SK-N-SH treated with all-trans-retinoic acid at 6 μM for 48 hours (cell line): ENCODE results near the gene TSNAX.

Experiments used
- ATAC-seq: fragments of 200-7000 bp; cut with Tn5 transposase; 3 replicates; pipeline ENCODE4 v1.9.1; 2020; ENCODE audit warnings: mild to moderate bottlenecking, moderate library complexity
- ARNTL ChIP-seq: fragments of 450-650 bp; formaldehyde crosslinking; IDR thresholded peaks from 2 replicates; pipeline ENCODE4 v1.5.0; 2020; ENCODE audit warnings: low read depth, mild to moderate bottlenecking, moderate library complexity, borderline replicate concordance
- BACH2 ChIP-seq: fragments of 250-450 bp; sonication (Bioruptor Pico); IDR thresholded peaks from 2 replicates; pipeline ENCODE4 v1.9.0; 2021; ENCODE audit warnings: mild to moderate bottlenecking, borderline replicate concordance
- CSRNP3 ChIP-seq: fragments of 250-450 bp; sonication (Bioruptor Pico); IDR thresholded peaks from 2 replicates; pipeline ENCODE4 v1.5.1; 2021; ENCODE audit warnings: mild to moderate bottlenecking, moderate library complexity
- ESRRG ChIP-seq: fragments of 250-450 bp; sonication (Bioruptor Pico); IDR thresholded peaks from 2 replicates; pipeline ENCODE4 v1.6.1; 2021; ENCODE audit warnings: mild to moderate bottlenecking
- GLIS3 ChIP-seq: fragments of 250-450 bp; sonication (Bioruptor Pico); IDR thresholded peaks from 2 replicates; pipeline ENCODE4 v1.5.0; 2020; ENCODE audit warnings: mild to moderate bottlenecking, moderate library complexity
- ISL1 ChIP-seq: fragments of 250-450 bp; sonication (Bioruptor Pico); IDR thresholded peaks from 2 replicates; pipeline ENCODE4 v2.1.2; 2022; ENCODE audit warnings: mild to moderate bottlenecking, moderate library complexity
- OSR1 ChIP-seq: fragments of 250-450 bp; sonication (Bioruptor Pico); IDR thresholded peaks from 2 replicates; pipeline ENCODE4 v1.8.0; 2022; ENCODE audit warnings: moderate library complexity, mild to moderate bottlenecking, inconsistent platforms
- PATZ1 ChIP-seq: fragments of 250-450 bp; sonication (Bioruptor Pico); IDR thresholded peaks from 2 replicates; pipeline ENCODE4 v1.8.0; 2020; ENCODE audit warnings: mild to moderate bottlenecking, moderate library complexity, borderline replicate concordance
- POU6F1 ChIP-seq: fragments of 250-450 bp; sonication (Bioruptor Pico); IDR thresholded peaks from 2 replicates; pipeline ENCODE4 v1.8.0; 2021; ENCODE audit warnings: low read depth, mild to moderate bottlenecking, moderate library complexity, borderline replicate concordance
- PPARA ChIP-seq: fragments of 250-450 bp; sonication (Bioruptor Pico); IDR thresholded peaks from 2 replicates; pipeline ENCODE4 v1.5.0; 2020; ENCODE audit warnings: mild to moderate bottlenecking, borderline replicate concordance
- RARB ChIP-seq: fragments of 250-450 bp; sonication (Bioruptor Pico); IDR thresholded peaks from 2 replicates; pipeline ENCODE4 v1.8.0; 2021; ENCODE audit warnings: mild to moderate bottlenecking, moderate library complexity
- SNAI2 ChIP-seq: fragments of 250-450 bp; sonication (Bioruptor Pico); IDR thresholded peaks from 2 replicates; pipeline ENCODE4 v1.5.0; 2020; ENCODE audit warnings: mild to moderate bottlenecking, moderate library complexity
- TCF4 ChIP-seq: fragments of 250-450 bp; sonication (Bioruptor Pico); IDR thresholded peaks from 2 replicates; pipeline ENCODE4 v1.8.0; 2021; ENCODE audit warnings: mild to moderate bottlenecking, moderate library complexity, borderline replicate concordance
- TOX ChIP-seq: fragments of 250-450 bp; sonication (Bioruptor Pico); IDR thresholded peaks from 2 replicates; pipeline ENCODE4 v1.8.0; 2021; ENCODE audit warnings: mild to moderate bottlenecking, moderate library complexity, borderline replicate concordance
- TSHZ2 ChIP-seq: fragments of 250-450 bp; sonication (Bioruptor Pico); IDR thresholded peaks from 2 replicates; pipeline ENCODE4 v1.5.0; 2020; ENCODE audit warnings: mild to moderate bottlenecking, moderate library complexity
- ZC3H10 ChIP-seq: fragments of 250-450 bp; sonication (Bioruptor Pico); IDR thresholded peaks from 2 replicates; pipeline ENCODE4 v1.5.1; 2021; ENCODE audit warnings: mild to moderate bottlenecking, moderate library complexity
- ZFP3 ChIP-seq: fragments of 250-450 bp; sonication (Bioruptor Pico); IDR thresholded peaks from 2 replicates; pipeline ENCODE4 v1.5.0; 2020; ENCODE audit warnings: mild to moderate bottlenecking, moderate library complexity
- ZFP30 ChIP-seq: fragments of 450-650 bp; formaldehyde crosslinking; IDR thresholded peaks from 2 replicates; pipeline ENCODE4 v1.5.0; 2022; ENCODE audit warnings: mild to moderate bottlenecking, moderate library complexity
- ZNF565 ChIP-seq: fragments of 450-650 bp; formaldehyde crosslinking; conservative IDR thresholded peaks from 2 replicates; pipeline ENCODE4 v1.5.0; 2020; ENCODE audit warnings: low read depth, mild to moderate bottlenecking, moderate library complexity
- ZNF70 ChIP-seq: fragments of 450-650 bp; formaldehyde crosslinking; IDR thresholded peaks from 2 replicates; pipeline ENCODE4 v1.5.0; 2020; ENCODE audit warnings: mild to moderate bottlenecking, moderate library complexity
- ZNF8 ChIP-seq: fragments of 450-650 bp; formaldehyde crosslinking; IDR thresholded peaks from 2 replicates; pipeline ENCODE4 v1.5.0; 2020; ENCODE audit warnings: mild to moderate bottlenecking, moderate library complexity

Gene TSNAX

GRCh38 chr1:231487910-231488309, 40.6 kb upstream of the TSNAX start:
- ATAC-seq: no peak
- TF ChIP-seq TSHZ2 (CRISPR knock-in tag) (no peak), TOX (no peak), BACH2 (CRISPR knock-in tag) (no peak), ZNF70 (CRISPR knock-in tag) (no peak), OSR1 (CRISPR knock-in tag) (no peak), RARB (no peak), ZNF565 (CRISPR knock-in tag) (no peak), CSRNP3 (CRISPR knock-in tag) (no peak), ZFP3 (no peak), ARNTL (CRISPR knock-in tag) (no peak), PATZ1 (CRISPR knock-in tag) (no peak), ZC3H10 (CRISPR knock-in tag) (no peak), ISL1 (CRISPR knock-in tag) (no peak)

GRCh38 chr1:231493421-231494185, 34.9 kb upstream of the TSNAX start:
- no peak for TF ChIP-seq ZFP3
- TF ChIP-seq OSR1 (CRISPR knock-in tag): no peak
- no peak for TF ChIP-seq ZFP30 (CRISPR knock-in tag)
- TF ChIP-seq POU6F1 (CRISPR knock-in tag): no peak
- no peak for TF ChIP-seq BACH2 (CRISPR knock-in tag)
- no peak for TF ChIP-seq ZNF565 (CRISPR knock-in tag)
- TF ChIP-seq PPARA (CRISPR knock-in tag): no peak
- TF ChIP-seq ISL1 (CRISPR knock-in tag): no peak
- no peak for TF ChIP-seq SNAI2 (CRISPR knock-in tag)
- no peak for TF ChIP-seq TOX
- no peak for TF ChIP-seq ESRRG (CRISPR knock-in tag)
- ATAC-seq: no peak

GRCh38 chr1:231494439-231495110, 33.9 kb upstream of the TSNAX start:
- no peak for ATAC-seq
- TF ChIP-seq TOX (no peak), ZNF565 (CRISPR knock-in tag) (no peak), GLIS3 (CRISPR knock-in tag) (no peak), ISL1 (CRISPR knock-in tag) (no peak), ESRRG (CRISPR knock-in tag) (no peak), ZC3H10 (CRISPR knock-in tag) (no peak), PPARA (CRISPR knock-in tag) (no peak), CSRNP3 (CRISPR knock-in tag) (no peak), OSR1 (CRISPR knock-in tag) (no peak), ZNF8 (CRISPR knock-in tag) (no peak), ZFP30 (CRISPR knock-in tag) (no peak), SNAI2 (CRISPR knock-in tag) (no peak), PATZ1 (CRISPR knock-in tag) (no peak), TCF4 (CRISPR knock-in tag) (no peak)
